H1 (cell line): ENCODE results near the gene WDR49. TPM values are rescaled to one million over a fixed set of nuclear protein-coding genes. Genes with fewer than 3 reads are reported as not detected.
A peak's percentile ranks its signal among the peaks of the same experiment; 100 is the strongest.

Experiments used
- CTCF ChIA-PET: fragments of 300-600 bp; sonication (Branson Sonifier 250); formaldehyde crosslinking; loops from one replicate; lab custom pipeline; 2021; ENCODE audit not compliant: partially characterized antibody; lab: Charles Lee
- POLR2A ChIA-PET: fragments of 300-600 bp; sonication (Branson Sonifier 250); formaldehyde crosslinking; loops from one replicate; lab custom pipeline; 2021; ENCODE audit warnings: inconsistent platforms; ENCODE audit not compliant: partially characterized antibody; lab: Charles Lee
- DNase-seq, 2 experiments: peaks; one replicate each; pipeline versions ENCODE4 v3.0.0 to v3.0.0-alpha.2; 2010 to 2022; ENCODE audit warnings: low spot score in 2 of 2, low read depth in 1 of 2, mixed read lengths in 1 of 2
- FAIRE-seq: peaks from 2 replicates; lab custom pipeline; 2011; peaks lifted over from hg19 to GRCh38; lab: Jason Lieb, UNC
- H2AFZ ChIP-seq: 2 replicates; pipeline ENCODE4 v1.8.1; 2012; ENCODE audit warnings: low read length, inconsistent platforms
- H2AK5ac ChIP-seq: 2 replicates; pipeline ENCODE4 v1.6.1; 2013; ENCODE audit warnings: low read depth, low read length
- H2BK120ac ChIP-seq: replicated peaks from 2 replicates; pipeline ENCODE3; 2013; ENCODE audit warnings: low read depth, low read length, inconsistent platforms
- H2BK12ac ChIP-seq: 2 replicates; pipeline ENCODE4 v1.6.1; 2013; ENCODE audit warnings: low read depth, low read length
- H2BK15ac ChIP-seq: 2 replicates; pipeline ENCODE4 v1.6.1; 2013; ENCODE audit warnings: low read length
- H2BK20ac ChIP-seq: 2 replicates; pipeline ENCODE4 v1.6.1; 2013; ENCODE audit warnings: low read length
- H2BK5ac ChIP-seq: 2 replicates; pipeline ENCODE4 v1.6.1; 2013; ENCODE audit warnings: low read depth, low read length
- H3K14ac ChIP-seq: 2 replicates; pipeline ENCODE4 v1.6.1; 2013; ENCODE audit warnings: inconsistent platforms; ENCODE audit not compliant: insufficient read length
- H3K18ac ChIP-seq: 2 replicates; pipeline ENCODE4 v1.6.1; 2013; ENCODE audit warnings: low read length; ENCODE audit errors: extremely low read depth
- H3K23ac ChIP-seq: 2 replicates; pipeline ENCODE4 v1.6.1; 2013; ENCODE audit warnings: inconsistent platforms; ENCODE audit not compliant: insufficient read length
- H3K23me2 ChIP-seq: 2 replicates; pipeline ENCODE4 v1.6.1; 2013; ENCODE audit warnings: low read depth, low read length
- H3K27ac ChIP-seq: 2 replicates; pipeline ENCODE4 v1.6.1; 2011; ENCODE audit warnings: low read depth, low read length, inconsistent platforms
- H3K27me3 ChIP-seq, 4 experiments: replicated peaks in 1 of 4; 1 replicate in 1 of 4; 2 replicates in 3 of 4; pipeline versions ENCODE4 v1.6.1 to v1.8.1; 2011 to 2013; ENCODE audit warnings: low read length in 3 of 4, mild to moderate bottlenecking in 3 of 4, inconsistent platforms in 2 of 4, mixed read lengths in 2 of 4, moderate library complexity in 1 of 4; ENCODE audit not compliant: control insufficient read depth in 3 of 4, insufficient read depth in 3 of 4; ENCODE audit errors: extremely low read depth in 1 of 4
- H3K36me3 ChIP-seq, 4 experiments: 2 replicates each; pipeline versions ENCODE4 v1.6.1 to v1.8.1; 2011 to 2013; ENCODE audit warnings: mild to moderate bottlenecking in 4 of 4, low read length in 3 of 4, moderate library complexity in 2 of 4, control low read depth in 1 of 4, inconsistent platforms in 1 of 4; ENCODE audit not compliant: insufficient read depth in 4 of 4, control insufficient read depth in 2 of 4
- H3K4ac ChIP-seq: replicated peaks from 2 replicates; pipeline ENCODE3; 2013; ENCODE audit warnings: low read length, low read depth, mixed read lengths, inconsistent platforms; ENCODE audit not compliant: insufficient read length
- H3K4me1 ChIP-seq, 4 experiments: replicated peaks in 1 of 4; 1 replicate in 1 of 4; 2 replicates in 3 of 4; pipeline versions ENCODE4 v1.6.1 to v1.8.1; 2011 to 2013; ENCODE audit warnings: low read length in 3 of 4, inconsistent platforms in 2 of 4, mixed read lengths in 1 of 4; ENCODE audit not compliant: insufficient read depth in 4 of 4, control insufficient read depth in 3 of 4
- H3K4me2 ChIP-seq, 2 experiments: 2 replicates each; pipeline versions ENCODE4 v1.6.1 to v1.8.1; 2011 to 2013; ENCODE audit warnings: low read depth in 2 of 2, low read length in 2 of 2, control low read depth in 1 of 2, inconsistent platforms in 1 of 2, mild to moderate bottlenecking in 1 of 2; ENCODE audit not compliant: insufficient read depth in 1 of 2
- H3K4me3 ChIP-seq, 4 experiments: fragments of 200-600, 300-600 bp in 1 of 4; sonication (generic), shearing (Covaris generic), sonication (Bioruptor Twin) in 1 of 4; 2 replicates each; pipeline versions ENCODE4 v1.5.1 to v1.8.1; 2011 to 2016; ENCODE audit warnings: low read length in 4 of 4, low read depth in 3 of 4, control low read depth in 2 of 4, inconsistent platforms in 2 of 4, mild to moderate bottlenecking in 2 of 4, mixed read lengths in 1 of 4, moderate library complexity in 1 of 4; ENCODE audit not compliant: insufficient read depth in 2 of 4; ENCODE audit errors: extremely low read depth in 1 of 4
- H3K56ac ChIP-seq: replicated peaks from 2 replicates; pipeline ENCODE3; 2013; ENCODE audit warnings: low read depth, mild to moderate bottlenecking, mixed read lengths, low read length, inconsistent platforms; ENCODE audit not compliant: insufficient read length
- H3K79me1 ChIP-seq: 2 replicates; pipeline ENCODE4 v1.6.1; 2013; ENCODE audit warnings: low read depth, low read length, control low read depth
- H3K79me2 ChIP-seq, 2 experiments: 2 replicates each; pipeline versions ENCODE4 v1.6.1 to v1.8.1; 2012 to 2013; ENCODE audit warnings: low read length in 2 of 2, mild to moderate bottlenecking in 2 of 2, inconsistent platforms in 1 of 2; ENCODE audit not compliant: insufficient read depth in 2 of 2, control insufficient read depth in 1 of 2
- H3K9ac ChIP-seq, 4 experiments: replicated peaks in 1 of 4; 1 replicate in 1 of 4; 2 replicates in 3 of 4; pipeline versions ENCODE4 v1.6.1 to v1.8.1; 2011 to 2013; ENCODE audit warnings: low read depth in 3 of 4, low read length in 3 of 4, control low read depth in 2 of 4, mild to moderate bottlenecking in 2 of 4, moderate library complexity in 2 of 4, inconsistent platforms in 1 of 4; ENCODE audit errors: extremely low read depth in 1 of 4
- H3K9me3 ChIP-seq, 2 experiments: 2 replicates each; pipeline versions ENCODE4 v1.6.1 to v1.8.1; 2012 to 2013; ENCODE audit warnings: mild to moderate bottlenecking in 2 of 2, moderate library complexity in 2 of 2, control low read depth in 1 of 2, inconsistent platforms in 1 of 2, low read depth in 1 of 2, low read length in 1 of 2, mixed read lengths in 1 of 2; ENCODE audit not compliant: insufficient read depth in 2 of 2
- H4K20me1 ChIP-seq, 2 experiments: replicated peaks in 1 of 2; 2 replicates each; pipeline versions ENCODE3 to v1.8.1; 2011 to 2013; ENCODE audit warnings: inconsistent platforms in 2 of 2, low read length in 2 of 2, mild to moderate bottlenecking in 1 of 2; ENCODE audit not compliant: insufficient read depth in 2 of 2, control insufficient read depth in 1 of 2
- H4K5ac ChIP-seq: 2 replicates; pipeline ENCODE4 v1.6.1; 2013; ENCODE audit warnings: low read length, low read depth, mixed read lengths, inconsistent platforms; ENCODE audit not compliant: insufficient read length
- H4K8ac ChIP-seq: 2 replicates; pipeline ENCODE4 v1.8.0; 2013; ENCODE audit warnings: mild to moderate bottlenecking, moderate library complexity, low read length, inconsistent platforms; ENCODE audit not compliant: insufficient read depth; ENCODE audit errors: extremely low read depth
- H4K91ac ChIP-seq: replicated peaks from 2 replicates; pipeline ENCODE3; 2013; ENCODE audit warnings: low read length, mixed read lengths, inconsistent platforms; ENCODE audit not compliant: insufficient read length
- EGR1 ChIP-seq: IDR thresholded peaks from 2 replicates; pipeline ENCODE4 v1.6.1; 2011; ENCODE audit warnings: low read depth, low read length, borderline replicate concordance
- JUN ChIP-seq: IDR thresholded peaks from 2 replicates; pipeline ENCODE4 v1.6.1; 2011; ENCODE audit warnings: low read depth, mild to moderate bottlenecking, improper control_type of control experiment, low read length
- MAFK ChIP-seq: IDR thresholded peaks from 2 replicates; pipeline ENCODE4 v1.6.1; 2012; ENCODE audit warnings: low read depth, mild to moderate bottlenecking, improper control_type of control experiment, low read length
- NANOG ChIP-seq: IDR thresholded peaks from 2 replicates; pipeline ENCODE4 v1.6.1; 2011; ENCODE audit warnings: low read length, low read depth, mild to moderate bottlenecking, inconsistent platforms; ENCODE audit not compliant: insufficient read depth, poor library complexity, severe bottlenecking
- PHF8 ChIP-seq: fragments of 200-600 bp; sonication (generic); conservative IDR thresholded peaks from 2 replicates; pipeline ENCODE4 v1.7.1; 2012; ENCODE audit warnings: low read depth, mild to moderate bottlenecking, inconsistent platforms, low read length, moderate library complexity
- RNF2 ChIP-seq: fragments of 200-900, 300-1000 bp; sonication (generic); IDR thresholded peaks from 2 replicates; pipeline ENCODE4 v1.7.1; 2016; ENCODE audit warnings: borderline replicate concordance, low read depth, mild to moderate bottlenecking, antibody characterized with exemption, low read length; ENCODE audit not compliant: poor library complexity, severe bottlenecking; ENCODE audit errors: missing control alignments
- SP1 ChIP-seq: IDR thresholded peaks from 2 replicates; pipeline ENCODE4 v1.6.1; 2011; ENCODE audit warnings: low read depth, low read length
- SP4 ChIP-seq: IDR thresholded peaks from 2 replicates; pipeline ENCODE4 v1.6.1; 2012; ENCODE audit warnings: low read length, inconsistent platforms
- SUZ12 ChIP-seq: fragments of 200-600 bp; sonication (generic); IDR thresholded peaks from 2 replicates; pipeline ENCODE4 v1.6.1; 2012; ENCODE audit warnings: mild to moderate bottlenecking, inconsistent platforms, low read length, moderate library complexity, mixed read lengths
- TEAD4 ChIP-seq: IDR thresholded peaks from 2 replicates; pipeline ENCODE4 v1.6.1; 2012; ENCODE audit warnings: low read depth, low read length, inconsistent platforms, mixed read lengths
- USF2 ChIP-seq: IDR thresholded peaks from 2 replicates; pipeline ENCODE4 v1.6.1; 2011; ENCODE audit warnings: low read length, improper control_type of control experiment
- WGBS, 2 experiments: shearing (Covaris generic) in 1 of 2; methylation state at CpG; one replicate each; pipeline versions ENCODE4 v1.1.6 to v1.1.7; 2013 to 2015; ENCODE audit warnings: low lambda C conversion rate in 2 of 2, mixed read lengths in 2 of 2, inconsistent platforms in 1 of 2, low coverage in 1 of 2, missing lambda C conversion rate in 1 of 2; ENCODE audit not compliant: insufficient replicate concordance in 2 of 2, insufficient coverage in 1 of 2, insufficient read length in 1 of 2; ENCODE audit errors: extremely low coverage in 1 of 2, missing lambda C conversion rate in 1 of 2; 5-methylcytosine and 5-hydroxymethylcytosine counted together
- polyA plus RNA-seq, 7 experiments: library from polyadenylated mRNA; depleted of rRNA in 3 of 7; stranded (reverse) in 5 of 7; unstranded in 2 of 7; fragments of >200 nt in 5 of 7; fragments of 200-250 nt in 2 of 7; gene quantifications; 1 replicate in 5 of 7; 2 replicates in 1 of 7; 4 replicates in 1 of 7; pipeline versions ENCODE4 v1.2.1 to v1.2.3, GENCODE V29; 2011 to 2013; ENCODE audit warnings: missing spikeins in 2 of 7, mixed read lengths in 2 of 7
- total RNA-seq: library from RNA; stranded (reverse); fragmentation: NEBNext Ultra II Directional; extraction: Animal tissue kit (Norgen Biotek cat#: 25700); gene quantifications from 2 replicates; pipeline ENCODE4 v1.2.1, GENCODE V29; 2021

WDR49 gene
- total and polyA plus RNA-seq, 2 of the 8 experiments (the other 6 are each of a cell fraction or from before 2014, with no cell fraction given), result 0.50 to 1.7 TPM

DNA sequence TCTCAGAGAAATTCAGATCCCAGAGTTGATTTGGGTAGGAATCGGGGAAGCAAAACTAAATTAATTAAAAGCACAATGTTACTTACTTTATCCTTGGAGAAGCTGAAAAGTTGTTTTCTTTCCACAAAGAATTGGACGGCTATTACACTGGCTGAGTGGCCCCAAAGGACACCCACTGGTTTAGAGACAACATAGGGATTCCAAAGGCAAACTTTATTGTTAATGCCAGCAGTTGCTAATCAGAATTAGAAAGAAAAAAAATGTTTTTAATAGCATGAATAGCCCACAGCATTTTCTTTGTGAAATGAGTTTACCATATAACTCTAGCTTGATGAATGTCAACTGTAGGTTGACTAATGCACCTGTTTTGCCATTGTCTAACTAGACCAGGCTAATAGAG lies 51.7 kb downstream of the WDR49 start:
- no peak overlapping the region for H3K23ac ChIP-seq
- POLR2A ChIA-PET, result no interaction called here
- peak overlapping the region in 1 of 2 experiments; percentile 29; a peak in 1 of 4 replicates for H3K4me2 ChIP-seq
- H3K4me1 ChIP-seq, result peaks cover 0 to 20% (median 2%) of the 10 kb centered on the region in 4 experiments; a peak in 4 of 7 replicates
- no peak overlapping the region for H3K18ac ChIP-seq
- H3K27ac ChIP-seq, result no peak overlapping the region
- WGBS, 2 experiments, result 43% methylated on average over 2 of the region's 2 CpGs; no CpG with 5 or more reads in 1 of the 2 experiments
- no peaks in the 10 kb centered on the region for H3K23me2 ChIP-seq
- no peak overlapping the region for H2AFZ ChIP-seq
- no peak overlapping the region for H2AK5ac ChIP-seq
- H3K9me3 ChIP-seq, result peaks cover 4 to 6% of the 10 kb centered on the region in 2 experiments; a peak in 1 of 4 replicates
- H3K79me1 ChIP-seq, result no peaks in the 10 kb centered on the region
- H4K8ac ChIP-seq, result no peak overlapping the region
- no peaks in the 10 kb centered on the region for H4K20me1 ChIP-seq
- H4K91ac ChIP-seq, result no peak overlapping the region
- no peak overlapping the region for H3K56ac ChIP-seq
- FAIRE-seq (no peak), DNase-seq (no peak)
- H3K27me3 ChIP-seq, result no peaks in the 10 kb centered on the region
- no peak overlapping the region for H2BK120ac ChIP-seq
- no peak overlapping the region for H3K9ac ChIP-seq
- no peak overlapping the region for H4K5ac ChIP-seq
- no peak overlapping the region for H2BK15ac ChIP-seq
- no peak overlapping the region for H3K14ac ChIP-seq
- no peak overlapping the region for H3K4ac ChIP-seq
- no peak overlapping the region for H2BK5ac ChIP-seq
- H3K36me3 ChIP-seq, result no peaks in the 10 kb centered on the region
- H2BK12ac ChIP-seq, result no peak overlapping the region
- no peak overlapping the region for H2BK20ac ChIP-seq
- no peaks in the 10 kb centered on the region for H3K79me2 ChIP-seq
- H3K4me3 ChIP-seq, result peak overlapping the region in 1 of 4 experiments; percentile 6; a peak in 1 of 8 replicates
- CTCF ChIA-PET, result no interaction called here
- TF ChIP-seq NANOG, result peak; percentile 76
- no peak for TF ChIP-seq RNF2
- no peak for TF ChIP-seq SUZ12
- TF ChIP-seq SP1, result peak; percentile 47; the same call in 1 of the 2 replicates
- peak; percentile 41; the same call in 1 of the 2 replicates for TF ChIP-seq TEAD4
- no peak for TF ChIP-seq PHF8
- TF ChIP-seq EGR1, result no peak
- no peak for TF ChIP-seq USF2
- TF ChIP-seq JUN, result no peak
- no peak for TF ChIP-seq MAFK
- no peak for TF ChIP-seq SP4
